ENCODE data around the gene TUBA3E. TPM values are rescaled to one million over a fixed set of nuclear protein-coding genes. Genes with fewer than 3 reads are reported as not detected.
"Not testable (repeated sequence)": the region's sequence is repeated elsewhere in the genome, so short reads cannot be mapped to it uniquely, and the experiment has no call there.

Gene TUBA3E
- total and polyA plus RNA-seq, 11 donors, result 2.8 to 325 (median 69.5) TPM

GRCh38 chr2:130169896-130170295 is 28.3 kb downstream of the TUBA3E start:
- TF ChIP-seq CTCF (IDR thresholded peaks at IDR 0.05), result no peak
- TF ChIP-seq POLR2A (IDR thresholded peaks at IDR 0.05), result no peak
- peaks cover 0 to 4% (median 0%) of the 10 kb centered on the region in 12 donors for H3K4me1 ChIP-seq
- ATAC-seq (no peak), DNase-seq (no peak)
- peaks cover 0 to 97% (median 88%) of the 10 kb centered on the region in 9 donors for H3K36me3 ChIP-seq
- no peaks in the 10 kb centered on the region for H3K27me3 ChIP-seq
- 90 to 98% (median 92%) methylated on average over 7 of the region's 7 CpGs for WGBS, 4 donors
- H3K9me3 ChIP-seq, result no peaks in the 10 kb centered on the region
- no peak overlapping the region for H3K4me3 ChIP-seq
- intact Hi-C loops (cut with DNase I), result no loop called here
- no peak overlapping the region for H3K27ac ChIP-seq

- 92 to 96% (median 94%) methylated on average over 3 of the region's 3 CpGs for WGBS, 4 donors
- DNase-seq; ATAC-seq; H3K27ac ChIP-seq; intact Hi-C loops (cut with DNase I); H3K27me3 ChIP-seq; H3K4me3 ChIP-seq; H3K4me1 ChIP-seq; H3K9me3 ChIP-seq: not testable (repeated sequence)
- H3K36me3 ChIP-seq, result peaks cover 0 to 98% (median 89%) of the 10 kb centered on the region in 9 donors
These were observed 29.1 kb downstream of the TUBA3E start for GRCh38 chr2:130169163-130169562.

GRCh38 chr2:130166611-130167010 is 31.6 kb downstream of the TUBA3E start:
- WGBS, 4 donors, result 77 to 89% (median 80%) methylated on average over 3 of the region's 3 CpGs
- intact Hi-C loops (cut with DNase I); DNase-seq; H3K4me1 ChIP-seq; H3K27me3 ChIP-seq; H3K9me3 ChIP-seq; H3K27ac ChIP-seq; ATAC-seq; H3K4me3 ChIP-seq: not testable (repeated sequence)
- H3K36me3 ChIP-seq, result peaks cover 0 to 91% (median 88%) of the 10 kb centered on the region in 9 donors

GRCh38 chr2:130165293-130166016 is 32.8 kb downstream of the TUBA3E start:
- Histone ChIP-seq H3K27me3 (no peaks in the 10 kb centered on the region), H3K4me1 (peaks cover 0 to 7% (median 0%) of the 10 kb centered on the region in 12 donors), H3K4me3 (no peak overlapping the region), H3K36me3 (peaks cover 0 to 82% (median 77%) of the 10 kb centered on the region in 9 donors), H3K9me3 (no peaks in the 10 kb centered on the region), H3K27ac (no peak overlapping the region)
- WGBS, 4 donors, result 95 to 98% (median 97%) methylated on average over 8 of the region's 8 CpGs
- ATAC-seq (no peak), DNase-seq (no peak)
- intact Hi-C loops (cut with DNase I), result no loop called here
- no peak for TF ChIP-seq CTCF (IDR thresholded peaks at IDR 0.05)
- no peak for TF ChIP-seq POLR2A (IDR thresholded peaks at IDR 0.05)

GRCh38 chr2:130162968-130163367 is 35.3 kb downstream of the TUBA3E start:
- DNase-seq (no peak), ATAC-seq (no peak)
- no peak overlapping the region for H3K4me3 ChIP-seq
- no peaks in the 10 kb centered on the region for H3K27me3 ChIP-seq
- 93 to 100% (median 97%) methylated on average over 2 to 9 of the region's 9 CpGs for WGBS, 4 donors
- intact Hi-C loops (cut with DNase I), result no loop called here
- H3K9me3 ChIP-seq, result no peaks in the 10 kb centered on the region
- peaks cover 0 to 73% (median 59%) of the 10 kb centered on the region in 9 donors for H3K36me3 ChIP-seq
- peaks cover 0 to 9% (median 0%) of the 10 kb centered on the region in 12 donors for H3K4me1 ChIP-seq
- TF ChIP-seq POLR2A (IDR thresholded peaks at IDR 0.05) (no peak), CTCF (IDR thresholded peaks at IDR 0.05) (no peak)
- no peak overlapping the region for H3K27ac ChIP-seq

GRCh38 chr2:130162486-130162885 is 35.8 kb downstream of the TUBA3E start:
- intact Hi-C loops (cut with DNase I); H3K4me3 ChIP-seq; H3K27ac ChIP-seq; H3K27me3 ChIP-seq; H3K4me1 ChIP-seq; DNase-seq; H3K9me3 ChIP-seq; ATAC-seq: not testable (repeated sequence)
- WGBS, 4 donors, result 91 to 100% (median 95%) methylated on average over 3 to 7 of the region's 7 CpGs
- H3K36me3 ChIP-seq, result peaks cover 0 to 68% (median 55%) of the 10 kb centered on the region in 9 donors
